GM06990 (cell line): ENCODE results near the gene MOV10L1.

ENCODE experiments used
- DNase-seq: peaks from one replicate; pipeline ENCODE4 v3.0.0-alpha.2; 2011; ENCODE audit not compliant: insufficient read length; ENCODE audit errors: extremely low read depth
- H3K27me3 ChIP-seq: replicated peaks from 2 replicates; pipeline ENCODE4 v1.6.0; 2011; ENCODE audit warnings: low read length; ENCODE audit not compliant: control insufficient read depth, insufficient read depth
- H3K36me3 ChIP-seq: 2 replicates; pipeline ENCODE4 v1.5.1; 2011; ENCODE audit warnings: low read length; ENCODE audit not compliant: control insufficient read depth, insufficient read depth
- H3K4me3 ChIP-seq: replicated peaks from 2 replicates; pipeline ENCODE4 v1.5.1; 2011; ENCODE audit warnings: low read depth, mild to moderate bottlenecking, control low read depth, low read length
- CTCF ChIP-seq: IDR thresholded peaks from 2 replicates; pipeline ENCODE4 v1.5.1; 2011; ENCODE audit warnings: low read length, control low read depth, mild to moderate bottlenecking, inconsistent platforms; ENCODE audit not compliant: insufficient read depth, poor library complexity, severe bottlenecking

MOV10L1 gene

GRCh38 chr22:50049299-50050195, 40.3 kb upstream of the MOV10L1 start:
- DNase-seq: no peak
- H3K27me3 ChIP-seq: no peaks in the 10 kb centered on the region
- no peak overlapping the region for H3K4me3 ChIP-seq
- H3K36me3 ChIP-seq: no peaks in the 10 kb centered on the region
- TF ChIP-seq CTCF: no peak

GRCh38 chr22:50051930-50052329, 37.9 kb upstream of the MOV10L1 start:
- DNase-seq: no peak
- Histone ChIP-seq H3K27me3 (no peaks in the 10 kb centered on the region), H3K36me3 (no peaks in the 10 kb centered on the region), H3K4me3 (no peak overlapping the region)
- TF ChIP-seq CTCF: no peak

- H3K27me3 ChIP-seq: no peaks in the 10 kb centered on the region; the same call in 1 of the 2 replicates
- DNase-seq: no peak
- H3K4me3 ChIP-seq: no peak overlapping the region
- TF ChIP-seq CTCF: no peak
- no peaks in the 10 kb centered on the region for H3K36me3 ChIP-seq
Measured at GRCh38 chr22:50053861-50054260, 35.9 kb upstream of the MOV10L1 start.

GRCh38 chr22:50056214-50056972, 33.4 kb upstream of the MOV10L1 start:
- Histone ChIP-seq H3K4me3 (no peak overlapping the region), H3K27me3 (peaks cover 1% of the 10 kb centered on the region; the same call in 1 of the 2 replicates), H3K36me3 (no peaks in the 10 kb centered on the region)
- DNase-seq: peak; percentile 43
- no peak for TF ChIP-seq CTCF

- no peak overlapping the region for H3K4me3 ChIP-seq
Measured at GRCh38 chr22:50057278-50058060, 32.3 kb upstream of the MOV10L1 start.

More at GRCh38 chr22:50057278-50058060, 32.3 kb upstream of the MOV10L1 start:
- no peaks in the 10 kb centered on the region for H3K36me3 ChIP-seq
- H3K27me3 ChIP-seq: peaks cover 1% of the 10 kb centered on the region; the same call in 1 of the 2 replicates
- no peak for TF ChIP-seq CTCF
- DNase-seq: no peak
